Activated naive CD8-positive, alpha-beta T cell (primary cell): Measurements from ENCODE around the gene PCCA.

Experiments
- H3K27ac Mint-ChIP-seq: one replicate; pipeline ENCODE4 v1.8.0; 2021; ENCODE audit warnings: mixed read lengths
- H3K27me3 Mint-ChIP-seq: one replicate; pipeline ENCODE4 v1.8.0; 2021; ENCODE audit warnings: mixed read lengths
- H3K36me3 Mint-ChIP-seq: one replicate; pipeline ENCODE4 v1.8.0; 2021; ENCODE audit warnings: mixed read lengths
- H3K4me1 Mint-ChIP-seq: one replicate; pipeline ENCODE4 v1.8.0; 2021; ENCODE audit warnings: low read depth, mixed read lengths
- H3K4me3 Mint-ChIP-seq: one replicate; pipeline ENCODE4 v1.8.0; 2021; ENCODE audit warnings: mild to moderate bottlenecking, mixed read lengths
- H3K9me3 Mint-ChIP-seq: one replicate; pipeline ENCODE4 v1.8.0; 2021; ENCODE audit warnings: low read depth, mixed read lengths

Gene PCCA

GRCh38 chr13:100398360-100398759 lies 309.5 kb downstream of the PCCA start:
- Mint-ChIP-seq H3K9me3 (peaks cover 4% of the 10 kb centered on the region), H3K4me3 (no peak overlapping the region), H3K27ac (no peak overlapping the region), H3K36me3 (peaks cover 27% of the 10 kb centered on the region), H3K27me3 (no peaks in the 10 kb centered on the region), H3K4me1 (peaks cover 13% of the 10 kb centered on the region)

- Mint-ChIP-seq H3K4me1 (peaks cover 3% of the 10 kb centered on the region), H3K9me3 (peaks cover 4% of the 10 kb centered on the region), H3K4me3 (no peak overlapping the region), H3K36me3 (peaks cover 35% of the 10 kb centered on the region), H3K27ac (no peak overlapping the region), H3K27me3 (no peaks in the 10 kb centered on the region)
These were observed 310.6 kb downstream of the PCCA start for GRCh38 chr13:100399455-100399854.

GRCh38 chr13:100403675-100404074 lies 314.8 kb downstream of the PCCA start:
- Mint-ChIP-seq H3K36me3 (peaks cover 53% of the 10 kb centered on the region), H3K27me3 (no peaks in the 10 kb centered on the region), H3K4me3 (no peak overlapping the region), H3K27ac (no peak overlapping the region), H3K9me3 (peaks cover 18% of the 10 kb centered on the region), H3K4me1 (no peaks in the 10 kb centered on the region)

- Mint-ChIP-seq H3K4me1 (no peaks in the 10 kb centered on the region), H3K4me3 (no peak overlapping the region), H3K27ac (no peak overlapping the region), H3K36me3 (peaks cover 42% of the 10 kb centered on the region), H3K9me3 (peaks cover 30% of the 10 kb centered on the region), H3K27me3 (no peaks in the 10 kb centered on the region)
These were observed 320.2 kb downstream of the PCCA start for GRCh38 chr13:100409132-100409531.

- Mint-ChIP-seq H3K4me3 (no peak overlapping the region), H3K27me3 (no peaks in the 10 kb centered on the region), H3K36me3 (peaks cover 30% of the 10 kb centered on the region), H3K27ac (no peak overlapping the region), H3K9me3 (peaks cover 8% of the 10 kb centered on the region), H3K4me1 (peaks cover 4% of the 10 kb centered on the region)
These were observed 334.5 kb downstream of the PCCA start for GRCh38 chr13:100423375-100423774.

- peaks cover 42% of the 10 kb centered on the region for H3K36me3 Mint-ChIP-seq
- peaks cover under 1% of the 10 kb centered on the region for H3K4me1 Mint-ChIP-seq
- H3K4me3 Mint-ChIP-seq: no peak overlapping the region
- H3K9me3 Mint-ChIP-seq: no peaks in the 10 kb centered on the region
- H3K27ac Mint-ChIP-seq: no peak overlapping the region
- no peaks in the 10 kb centered on the region for H3K27me3 Mint-ChIP-seq
These were observed 340.1 kb downstream of the PCCA start for GRCh38 chr13:100428986-100429385.

- Mint-ChIP-seq H3K27ac (no peak overlapping the region), H3K36me3 (peaks cover 39% of the 10 kb centered on the region), H3K9me3 (no peaks in the 10 kb centered on the region), H3K27me3 (no peaks in the 10 kb centered on the region), H3K4me1 (peaks cover 4% of the 10 kb centered on the region), H3K4me3 (no peak overlapping the region)
These were observed 343.7 kb downstream of the PCCA start for GRCh38 chr13:100432611-100433010.

DNA sequence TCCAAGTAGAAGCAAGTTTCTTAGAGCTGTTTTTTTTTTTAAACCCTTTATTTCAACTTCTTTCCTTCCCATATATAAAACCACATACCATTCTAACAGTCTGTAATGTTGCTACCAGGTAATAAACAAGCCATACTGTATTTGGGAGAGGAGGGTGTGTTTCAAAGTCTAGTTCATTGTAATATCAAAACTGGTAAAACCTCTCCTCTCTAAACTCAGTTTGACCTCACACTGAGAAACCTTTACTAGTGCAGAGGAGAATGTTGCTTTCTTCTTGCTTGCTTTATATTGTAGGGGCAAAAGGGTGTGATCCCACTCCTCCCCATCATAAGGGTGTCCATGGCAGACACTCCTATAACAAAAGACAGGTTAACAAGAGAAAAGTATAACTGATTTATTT lies 344.6 kb downstream of the PCCA start:
- peaks cover 4% of the 10 kb centered on the region for H3K4me1 Mint-ChIP-seq
- no peaks in the 10 kb centered on the region for H3K27me3 Mint-ChIP-seq
- H3K9me3 Mint-ChIP-seq: no peaks in the 10 kb centered on the region
- no peak overlapping the region for H3K27ac Mint-ChIP-seq
- peaks cover 41% of the 10 kb centered on the region for H3K36me3 Mint-ChIP-seq
- H3K4me3 Mint-ChIP-seq: no peak overlapping the region

GRCh38 chr13:100434010-100434763 lies 345.3 kb downstream of the PCCA start:
- Mint-ChIP-seq H3K27me3 (no peaks in the 10 kb centered on the region), H3K36me3 (peaks cover 37% of the 10 kb centered on the region), H3K27ac (no peak overlapping the region), H3K4me3 (no peak overlapping the region), H3K9me3 (no peaks in the 10 kb centered on the region), H3K4me1 (peaks cover 4% of the 10 kb centered on the region)

GRCh38 chr13:100436099-100436498 lies 347.2 kb downstream of the PCCA start:
- H3K9me3 Mint-ChIP-seq: no peaks in the 10 kb centered on the region
- H3K36me3 Mint-ChIP-seq: peaks cover 30% of the 10 kb centered on the region
- H3K27me3 Mint-ChIP-seq: no peaks in the 10 kb centered on the region
- no peak overlapping the region for H3K4me3 Mint-ChIP-seq
- peaks cover 4% of the 10 kb centered on the region for H3K4me1 Mint-ChIP-seq
- H3K27ac Mint-ChIP-seq: no peak overlapping the region

GRCh38 chr13:100438059-100438788 lies 349.3 kb downstream of the PCCA start:
- Mint-ChIP-seq H3K9me3 (no peaks in the 10 kb centered on the region), H3K27ac (no peak overlapping the region), H3K4me3 (no peak overlapping the region), H3K4me1 (peaks cover 4% of the 10 kb centered on the region), H3K27me3 (no peaks in the 10 kb centered on the region), H3K36me3 (peaks cover 18% of the 10 kb centered on the region)

DNA sequence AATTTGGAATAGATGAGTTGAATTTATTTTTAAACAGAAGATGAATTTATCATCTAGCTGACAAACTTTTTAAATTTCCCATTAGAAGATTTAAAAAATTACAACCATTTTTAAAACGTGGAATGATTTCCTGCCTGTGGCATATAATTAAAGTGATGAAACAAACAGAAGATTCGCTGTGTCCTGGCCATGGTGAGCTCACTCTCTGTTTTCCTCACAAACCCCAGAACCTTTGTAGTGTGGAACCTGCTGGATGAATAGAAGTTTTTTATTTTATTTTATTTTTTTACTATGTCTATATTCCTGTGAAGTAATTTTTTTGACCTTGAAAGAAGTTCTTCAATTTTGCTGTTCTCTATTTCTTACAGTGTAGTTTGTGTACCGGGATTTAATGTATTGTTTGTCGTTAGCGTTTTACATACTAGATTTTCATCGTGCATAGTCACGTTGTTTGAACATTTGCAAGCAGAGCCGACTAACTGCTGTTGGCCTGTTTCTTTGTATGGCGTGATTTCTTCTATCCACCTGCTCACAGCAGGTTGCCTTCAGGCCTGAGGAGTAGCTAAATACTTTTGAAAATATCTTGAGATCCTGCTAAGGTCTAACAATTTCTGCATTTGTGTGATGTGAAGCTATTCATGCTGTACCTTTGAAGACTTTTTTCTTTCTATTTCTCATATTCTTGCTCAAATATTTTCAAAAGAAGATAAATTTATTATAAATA lies 350.5 kb downstream of the PCCA start:
- no peak overlapping the region for H3K27ac Mint-ChIP-seq
- no peaks in the 10 kb centered on the region for H3K4me1 Mint-ChIP-seq
- no peak overlapping the region for H3K4me3 Mint-ChIP-seq
- H3K36me3 Mint-ChIP-seq: peaks cover 13% of the 10 kb centered on the region
- H3K9me3 Mint-ChIP-seq: no peaks in the 10 kb centered on the region
- no peaks in the 10 kb centered on the region for H3K27me3 Mint-ChIP-seq

DNA sequence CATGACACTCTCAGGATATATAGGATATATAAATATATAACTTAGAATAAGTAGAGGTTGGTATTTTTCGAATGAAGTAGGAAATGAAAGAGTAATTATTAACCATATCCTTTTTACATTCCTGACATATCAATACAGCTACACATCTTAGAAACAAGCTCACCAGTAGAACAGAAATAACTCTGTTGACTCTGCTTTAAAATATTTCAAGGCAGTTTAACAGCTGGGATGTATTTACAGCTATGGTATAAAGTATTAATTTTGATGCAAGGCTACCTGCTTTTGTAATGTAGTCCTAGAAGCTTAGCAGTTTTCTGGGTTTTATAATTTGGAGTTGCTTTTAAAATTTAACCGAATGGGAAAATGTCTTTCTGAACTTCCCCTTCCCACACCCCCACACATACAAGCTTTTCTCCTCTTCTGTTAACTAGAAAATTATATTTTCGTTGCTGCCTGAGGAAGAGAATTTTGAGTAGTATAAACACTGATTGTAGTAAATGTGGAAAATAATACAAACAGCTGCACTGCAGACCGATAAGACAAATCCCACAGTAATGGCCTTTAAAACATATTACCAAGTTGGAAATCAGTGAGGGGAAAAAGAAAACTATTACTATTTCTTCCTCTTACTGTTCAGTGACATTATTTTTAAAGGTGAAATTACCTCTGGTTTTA lies 352.0 kb downstream of the PCCA start:
- Mint-ChIP-seq H3K4me1 (no peaks in the 10 kb centered on the region), H3K27me3 (no peaks in the 10 kb centered on the region), H3K36me3 (peaks cover 16% of the 10 kb centered on the region), H3K27ac (no peak overlapping the region), H3K4me3 (no peak overlapping the region), H3K9me3 (no peaks in the 10 kb centered on the region)

DNA sequence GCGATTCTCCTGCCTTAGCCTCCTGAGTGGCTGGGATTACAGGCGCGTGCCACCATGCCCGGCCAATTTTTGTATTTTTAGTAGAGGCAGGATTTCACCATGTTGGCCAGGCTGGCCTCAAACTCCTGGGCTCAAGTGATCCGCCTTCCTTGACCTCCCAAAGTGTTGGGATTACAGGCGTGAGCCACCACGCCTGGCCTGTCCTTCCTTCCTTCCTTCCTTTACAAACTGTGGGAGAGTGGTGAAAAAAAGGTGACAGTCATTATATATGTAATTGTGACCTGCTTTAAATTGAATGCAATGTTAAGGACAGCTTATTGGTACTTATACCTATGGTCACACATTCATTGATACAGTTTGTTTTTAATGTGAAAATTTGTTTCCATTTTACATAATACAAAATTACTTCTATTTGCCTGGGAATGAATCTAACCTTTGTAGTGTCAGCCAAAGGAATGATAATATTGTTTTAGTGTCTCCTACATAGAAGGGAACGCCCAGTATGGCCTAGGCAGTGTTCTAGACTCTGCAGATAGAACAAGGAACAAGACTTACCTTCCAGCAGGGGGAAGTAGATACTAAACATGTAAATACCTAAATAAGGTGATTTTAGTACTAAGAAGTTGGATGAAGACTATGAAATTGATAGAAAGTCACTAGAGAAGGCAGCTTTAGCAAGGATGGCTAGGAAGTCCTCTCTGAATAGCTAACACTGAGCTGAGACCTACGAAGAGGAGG lies 353.4 kb downstream of the PCCA start:
- Mint-ChIP-seq H3K27ac (no peak overlapping the region), H3K9me3 (no peaks in the 10 kb centered on the region), H3K36me3 (peaks cover 17% of the 10 kb centered on the region)

More for the DNA sequence above, 353.4 kb downstream of the PCCA start:
- H3K4me1 Mint-ChIP-seq: no peaks in the 10 kb centered on the region
- no peak overlapping the region for H3K4me3 Mint-ChIP-seq
- no peaks in the 10 kb centered on the region for H3K27me3 Mint-ChIP-seq
